ENCODE measurements around the gene HLA-DRB1.
"Not testable (repeated sequence)": the region's sequence is repeated elsewhere in the genome, so short reads cannot be mapped to it uniquely, and the experiment has no call there.

HLA-DRB1 gene

DNA sequence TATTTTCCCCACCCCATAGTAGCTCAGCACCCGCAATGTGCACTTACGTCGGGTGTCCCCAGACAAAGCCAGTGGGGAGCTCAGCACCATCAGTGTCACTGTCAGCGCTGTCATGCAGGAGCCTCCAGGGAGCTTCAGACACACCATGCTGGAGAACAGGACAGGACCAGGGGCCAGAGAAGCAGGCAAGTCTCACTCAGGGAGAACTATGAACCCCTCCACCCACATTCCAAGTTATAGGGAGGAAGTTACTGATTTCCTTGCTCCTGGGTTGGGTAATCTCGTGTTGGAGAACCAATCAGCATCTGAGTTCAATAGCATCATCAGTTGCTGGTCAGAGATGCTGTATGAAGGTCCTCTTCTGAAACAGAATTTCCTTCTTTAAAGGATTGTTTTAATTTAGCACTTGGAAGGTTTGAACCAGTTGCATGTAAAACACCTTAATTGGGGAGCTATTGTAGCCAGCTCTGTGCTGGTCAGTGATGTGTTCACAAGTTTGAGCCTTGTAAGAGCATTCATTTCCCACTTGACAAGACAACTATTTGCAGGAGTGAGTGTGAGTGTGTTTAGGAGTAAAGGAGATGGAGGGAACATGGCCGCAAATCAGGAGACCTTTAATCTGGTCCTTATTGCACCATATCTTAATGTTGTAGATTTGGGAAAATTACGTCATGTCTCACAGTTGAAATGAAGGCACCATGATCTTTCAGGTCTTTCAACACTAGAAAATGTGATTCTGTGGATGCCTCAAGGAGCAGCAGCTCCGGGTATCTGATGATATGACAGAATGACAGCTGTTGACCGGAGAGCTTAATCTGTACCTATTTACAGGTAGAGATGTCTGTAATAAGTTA lies at the start of gene HLA-DRB1:
Gene HLA-DRB1 (minus strand): TSS at position 253 of the 854 bp plus-strand sequence. CDS start 106 bp downstream, at position 147.
- peak; percentile 46 for DNase-seq

DNA sequence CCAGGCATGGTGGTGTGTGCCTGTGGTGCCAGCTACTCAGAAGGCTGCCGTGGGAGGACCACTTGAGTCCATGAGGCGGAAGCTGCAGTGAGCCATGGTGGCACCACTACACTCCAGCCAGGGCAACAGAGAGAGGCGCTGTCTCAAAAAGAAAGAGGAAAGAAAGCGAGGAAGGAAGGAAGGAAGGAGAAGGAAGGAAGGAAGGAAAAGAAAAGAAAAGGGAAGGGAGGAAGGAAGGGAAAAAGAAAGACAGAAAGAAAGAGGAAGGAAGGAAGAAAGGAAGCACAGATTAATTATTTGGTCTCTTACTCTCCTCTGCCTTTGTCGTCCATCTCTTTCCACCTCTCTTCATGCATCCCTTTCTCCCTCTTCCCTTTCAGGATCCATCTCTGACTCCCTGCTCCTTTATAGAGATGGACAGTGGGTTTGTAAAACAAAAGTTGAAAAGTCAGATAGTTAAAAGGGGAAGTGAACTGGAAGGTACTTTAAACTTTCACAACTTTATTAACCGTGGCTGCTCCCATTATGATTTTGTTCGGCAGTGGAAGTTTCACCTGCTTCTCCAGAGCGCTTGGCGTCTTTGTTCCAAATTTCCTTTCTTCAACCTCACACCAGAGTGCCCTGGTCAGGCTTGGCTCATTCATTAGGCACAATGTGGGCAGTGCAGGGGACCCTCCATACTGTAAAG lies 49.0 kb upstream of the HLA-DRB1 start:
- DNase-seq = no peak

GRCh38 chr6:32637883-32638282 lies 48.2 kb upstream of the HLA-DRB1 start:
- DNase-seq = no peak

DNA sequence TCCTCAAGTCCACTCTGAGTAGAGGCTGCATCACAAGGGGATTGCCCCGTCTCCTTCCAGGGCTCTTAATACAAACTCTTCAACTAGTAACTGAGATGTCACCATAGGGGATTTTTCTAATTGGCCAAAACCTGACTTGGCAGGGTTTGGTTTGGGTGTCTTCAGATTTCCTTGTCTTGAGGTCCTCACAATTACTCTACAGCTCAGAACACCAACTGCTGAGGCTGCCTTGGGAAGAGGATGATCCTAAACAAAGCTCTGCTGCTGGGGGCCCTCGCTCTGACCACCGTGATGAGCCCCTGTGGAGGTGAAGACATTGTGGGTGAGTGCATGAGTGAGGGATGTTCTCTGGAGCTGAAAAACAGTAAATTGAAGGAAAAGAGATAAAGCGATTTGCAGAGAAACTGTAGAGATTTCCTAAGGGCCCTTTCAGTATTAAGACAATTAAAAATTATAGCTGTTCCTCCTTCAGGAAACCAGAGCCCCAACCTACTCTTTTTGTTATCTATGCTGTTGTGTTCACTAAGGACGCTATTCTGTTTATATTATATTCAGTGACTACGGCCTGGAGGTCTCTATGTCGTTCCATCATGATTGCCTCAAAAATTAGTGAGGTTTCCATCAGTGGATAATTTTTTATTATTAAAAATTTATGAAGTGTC lies 47.7 kb upstream of the HLA-DRB1 start, which contains the start of gene HLA-DQA1:
Gene HLA-DQA1 (plus strand): TSS at position 188 of the 662 bp plus-strand sequence. CDS start 53 bp downstream, at position 241.
- DNase-seq = no peak

- DNase-seq = no peak
These were observed 46.0 kb upstream of the HLA-DRB1 start for GRCh38 chr6:32635526-32636123.

DNA sequence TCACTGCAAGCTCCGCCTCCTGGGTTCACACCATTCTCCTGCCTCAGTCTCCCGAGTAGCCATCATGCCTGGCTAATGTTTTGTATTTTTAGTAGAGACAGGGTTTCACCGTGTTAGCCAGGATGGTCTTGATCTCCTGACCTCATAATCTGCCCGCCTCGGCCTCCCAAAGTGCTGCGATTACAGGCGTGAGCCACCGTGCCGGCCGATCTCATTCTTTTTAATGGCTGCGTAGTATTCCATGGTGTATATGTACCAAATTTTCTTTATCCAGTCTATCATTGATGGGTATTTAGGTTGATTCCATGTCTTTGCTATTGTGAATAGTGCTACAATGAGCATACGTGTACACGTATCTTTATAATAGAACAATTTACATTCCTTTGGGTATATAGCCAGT lies 40.1 kb upstream of the HLA-DRB1 start:
- DNase-seq = not testable (repeated sequence)

- no peak for DNase-seq
These were observed 38.2 kb upstream of the HLA-DRB1 start for GRCh38 chr6:32627831-32628230.

GRCh38 chr6:32627249-32627648 lies 37.6 kb upstream of the HLA-DRB1 start:
- no peak for DNase-seq

GRCh38 chr6:32625137-32625536 lies 35.5 kb upstream of the HLA-DRB1 start:
- no peak for DNase-seq

- no peak for DNase-seq
These were observed 34.9 kb upstream of the HLA-DRB1 start for GRCh38 chr6:32624565-32624964.

DNA sequence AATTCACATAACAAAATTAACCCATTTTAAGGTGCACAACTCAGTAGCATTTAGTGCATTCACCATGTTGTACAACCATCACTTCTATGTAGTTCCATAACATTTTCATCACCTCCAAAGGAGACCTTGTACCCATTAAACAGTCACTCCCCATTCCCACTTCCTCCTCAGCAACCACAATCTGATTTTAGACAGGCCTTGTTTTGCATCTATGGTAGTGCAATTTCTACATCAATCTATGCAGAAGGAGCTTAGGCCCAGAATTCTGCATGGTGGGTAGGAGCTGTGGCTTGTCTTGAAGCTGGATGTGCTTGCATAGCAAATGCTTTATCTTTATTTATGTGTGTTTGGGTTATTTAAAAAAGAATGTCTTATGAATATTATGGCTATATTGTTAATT lies 34.0 kb upstream of the HLA-DRB1 start:
- DNase-seq = no peak

GRCh38 chr6:32622545-32623401 lies 33.1 kb upstream of the HLA-DRB1 start:
- peak; percentile 46 for DNase-seq

GRCh38 chr6:32621372-32621771 lies 31.7 kb upstream of the HLA-DRB1 start:
- DNase-seq = no peak

GRCh38 chr6:32617751-32618150 lies 28.1 kb upstream of the HLA-DRB1 start:
- no peak for DNase-seq

DNA sequence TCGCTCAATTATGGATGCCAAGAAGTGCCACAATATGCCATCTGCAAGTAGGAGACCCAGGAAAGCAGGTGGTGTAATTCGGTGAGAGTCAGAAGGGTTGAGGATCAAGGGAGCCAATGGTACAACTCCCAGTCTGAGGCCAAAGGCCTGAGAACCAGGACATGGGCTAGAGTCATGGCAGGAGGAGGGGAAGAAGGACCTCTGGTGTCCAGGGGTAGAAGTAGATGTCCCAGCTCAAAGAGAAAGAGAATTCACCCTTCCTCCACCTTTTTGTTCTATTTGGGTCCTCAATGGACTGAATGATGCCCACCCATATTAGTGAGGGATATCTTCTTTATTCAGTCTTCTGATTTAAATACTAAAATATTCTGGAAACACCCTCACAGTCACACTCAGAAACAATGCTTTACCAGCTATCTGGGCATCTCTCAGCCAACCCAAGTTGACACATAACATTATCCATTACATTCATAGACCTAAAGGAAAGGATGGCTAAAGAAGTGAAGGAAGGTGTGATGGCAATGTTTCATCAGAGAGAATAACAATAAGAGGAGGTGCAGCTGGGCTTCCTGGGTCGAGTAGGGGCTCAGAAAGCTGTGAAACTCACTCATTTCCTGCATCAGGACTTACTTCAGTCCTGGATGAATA lies 26.4 kb upstream of the HLA-DRB1 start:
- no peak for DNase-seq

DNA sequence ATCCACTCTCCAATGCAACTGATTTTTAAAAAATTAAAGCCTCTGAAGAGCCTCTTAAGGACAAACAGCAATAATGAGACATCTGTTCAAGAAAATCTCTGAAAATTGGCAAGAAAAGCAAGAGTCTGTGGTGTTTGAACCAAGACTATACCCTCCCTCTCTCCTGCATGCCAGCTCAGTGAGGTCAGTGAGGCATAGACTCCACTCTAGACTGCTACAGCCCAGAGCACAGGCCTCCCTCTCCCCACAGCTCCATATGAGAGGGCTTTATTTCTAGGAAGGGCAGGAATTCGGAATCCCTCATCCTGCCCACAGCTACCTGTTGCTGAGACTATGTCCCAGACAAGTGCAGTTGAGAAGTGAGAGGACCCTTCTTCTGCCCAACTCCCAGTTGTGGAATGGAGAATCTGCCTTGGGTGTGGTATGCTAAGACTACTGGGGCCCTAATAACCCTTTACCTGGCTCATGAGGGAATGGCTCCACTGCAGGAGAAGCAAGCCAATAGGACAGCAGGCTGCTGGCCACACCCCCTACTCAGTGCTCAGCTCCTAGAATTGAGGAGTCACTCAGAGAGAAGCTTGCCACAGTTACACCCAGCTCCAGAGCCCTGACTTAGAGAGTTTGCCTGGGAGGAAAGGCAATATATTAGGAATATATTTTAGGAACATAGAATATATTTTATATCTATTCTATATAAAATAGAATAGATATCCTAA lies 24.9 kb upstream of the HLA-DRB1 start:
- no peak for DNase-seq

DNA sequence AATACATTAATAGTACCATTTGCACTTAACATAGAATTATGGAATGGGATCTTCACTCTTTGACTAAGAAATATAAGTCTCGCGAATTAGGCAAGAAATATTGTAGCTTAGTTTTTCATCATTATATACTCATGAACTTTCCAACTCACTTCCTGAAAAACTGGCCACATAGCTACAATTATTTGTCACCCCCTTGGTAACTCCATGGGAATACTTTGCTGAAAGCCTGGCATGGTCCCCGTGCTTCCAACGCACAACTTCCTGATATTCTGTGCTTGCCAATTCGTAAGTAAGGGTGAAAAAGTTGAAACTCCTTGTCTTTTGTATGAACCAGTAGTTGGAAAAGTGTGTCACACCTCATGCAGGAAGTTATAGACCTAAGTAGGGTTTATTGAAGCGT lies 23.8 kb upstream of the HLA-DRB1 start:
- no peak for DNase-seq

DNA sequence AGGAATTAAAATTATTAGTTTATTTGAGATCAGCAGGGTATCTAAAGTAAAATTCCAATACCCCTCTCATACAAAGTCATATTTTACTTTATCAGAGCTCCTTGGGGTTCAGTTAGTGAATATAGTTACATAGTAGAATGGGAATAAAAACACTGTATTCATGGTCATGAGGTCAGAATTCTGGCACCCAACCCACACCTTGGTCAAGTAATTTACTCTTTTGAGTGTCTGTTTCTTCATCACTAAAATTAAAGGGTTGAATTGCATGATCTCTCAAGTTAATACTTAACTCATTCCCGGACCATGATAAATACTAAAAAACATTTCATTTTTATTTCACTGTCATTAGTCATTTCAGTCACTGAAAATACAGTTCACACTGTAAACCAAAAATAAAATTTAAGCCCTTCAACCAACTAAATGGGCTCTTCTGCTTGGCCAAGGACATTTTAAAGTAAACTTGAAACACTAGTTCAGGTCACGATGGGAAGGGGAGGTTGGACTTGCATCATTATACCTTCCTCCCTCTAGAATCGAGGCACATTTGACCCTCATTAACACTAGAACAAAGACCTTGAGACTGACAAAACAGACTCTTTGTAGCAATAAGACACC lies 21.1 kb upstream of the HLA-DRB1 start:
- DNase-seq = no peak

DNA sequence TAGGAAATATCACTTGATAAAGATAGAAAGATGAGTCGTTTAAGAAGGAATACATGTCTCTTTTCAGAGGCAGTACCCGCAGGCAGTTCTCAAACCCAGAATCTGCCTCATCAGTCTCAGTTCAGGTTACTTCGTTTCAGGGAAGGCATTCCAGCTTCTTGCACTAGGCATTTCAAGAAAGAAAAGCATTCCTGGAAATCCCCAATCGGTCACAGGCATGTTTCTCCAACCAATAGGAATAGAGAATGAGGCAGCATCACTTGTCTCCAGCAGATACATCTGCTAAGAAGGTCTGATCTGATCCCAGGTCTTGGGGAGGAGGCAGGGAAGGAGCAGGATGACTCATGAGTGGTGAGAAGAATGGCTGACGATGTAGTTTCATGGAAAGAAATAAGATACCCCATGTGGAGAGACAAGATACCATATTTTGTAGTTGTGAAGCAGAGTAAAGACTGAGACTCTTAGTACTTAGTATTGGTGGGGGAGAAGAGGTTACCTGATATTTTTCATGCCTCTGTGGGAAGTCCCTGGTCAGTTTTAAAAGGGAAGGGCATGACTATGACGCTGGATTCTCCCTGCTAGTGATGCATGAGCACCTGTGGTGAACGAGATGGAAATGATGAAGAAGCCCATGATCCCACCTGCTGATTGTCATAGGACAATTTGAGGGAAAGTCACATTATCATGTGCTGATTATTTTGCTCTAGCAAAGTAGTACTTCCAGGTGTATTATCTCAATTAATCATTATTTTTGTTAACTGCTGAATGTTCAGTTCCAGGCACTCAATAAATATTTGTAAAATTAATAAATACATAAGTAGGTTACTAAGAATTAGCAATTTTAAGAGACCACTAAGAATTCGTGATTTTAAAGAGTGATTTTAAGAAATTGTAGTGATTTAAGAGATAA lies 20.3 kb upstream of the HLA-DRB1 start:
- DNase-seq = peak; percentile 84
